Fibroblast of lung (primary cell): ENCODE measurements around the gene ENO1.
"Not testable (repeated sequence)": the region's sequence is repeated elsewhere in the genome, so short reads cannot be mapped to it uniquely, and the experiment has no call there.

Source experiments
- CTCF ChIP-seq, 2 donors: IDR thresholded peaks in 1 of 2; conservative IDR thresholded peaks in 1 of 2; 1 replicate in 1 of 2; 2 replicates in 1 of 2; pipeline ENCODE4 v1.5.1; 2011 to 2012; ENCODE audit warnings: low read length in 2 of 2, control low read depth in 1 of 2, inconsistent platforms in 1 of 2, low read depth in 1 of 2, mild to moderate bottlenecking in 1 of 2
- EZH2 ChIP-seq: IDR thresholded peaks from 2 replicates; pipeline ENCODE4 v1.5.1; 2012; ENCODE audit warnings: low read length, control low read depth, mild to moderate bottlenecking; ENCODE audit errors: missing control alignments

GRCh38 chr1:8884105-8884504 is 5.6 kb upstream of the ENO1 start:
- not testable (repeated sequence) for TF ChIP-seq CTCF (conservative IDR thresholded peaks at IDR 0.05 in 1 of 2, IDR thresholded peaks at IDR 0.05 in 1 of 2; ENCODE audit: low read depth in 1 of 2, low read length in 2 of 2); EZH2
